Activated T-cell treated with anti-CD3 and anti-CD28 coated beads, Interleukin-2, amount 50 U/mL, for 72 hours (primary cell): Measurements from ENCODE around the gene SORL1. TPM values are rescaled to one million over a fixed set of nuclear protein-coding genes. Genes with fewer than 3 reads are reported as not detected.
"Not testable (repeated sequence)": the region's sequence is repeated elsewhere in the genome, so short reads cannot be mapped to it uniquely, and the experiment has no call there.

Source experiments
- ATAC-seq, 2 donors: fragments of 150-1000 bp; cut with Tn5 transposase; replicated peaks in 1 of 2; 2 replicates each; pipeline ENCODE4 v1.10.0; 2021; ENCODE audit warnings: moderate library complexity in 2 of 2, mild to moderate bottlenecking in 1 of 2
- DNase-seq, 2 donors: peaks; one replicate each; pipeline ENCODE4 v3.0.0; 2021 to 2022; ENCODE audit warnings: mixed read lengths in 1 of 2
- H3K27ac Mint-ChIP-seq: one replicate; pipeline ENCODE4 v1.8.0; 2022; ENCODE audit warnings: mild to moderate bottlenecking, moderate library complexity, mixed read lengths
- H3K27me3 Mint-ChIP-seq: one replicate; pipeline ENCODE4 v1.8.0; 2022; ENCODE audit warnings: low read depth, mixed read lengths
- H3K36me3 Mint-ChIP-seq, 2 donors: one replicate each; pipeline ENCODE4 v1.8.0; 2022; ENCODE audit warnings: mixed read lengths in 2 of 2, mild to moderate bottlenecking in 1 of 2; ENCODE audit not compliant: insufficient read depth in 2 of 2
- H3K4me1 Mint-ChIP-seq: one replicate; pipeline ENCODE4 v1.8.0; 2022; ENCODE audit warnings: low read depth, mixed read lengths
- H3K4me3 Mint-ChIP-seq, 2 donors: one replicate each; pipeline ENCODE4 v1.8.0; 2022; ENCODE audit warnings: mild to moderate bottlenecking in 2 of 2, mixed read lengths in 2 of 2, moderate library complexity in 2 of 2
- H3K9me3 Mint-ChIP-seq, 2 donors: one replicate each; pipeline ENCODE4 v1.8.0; 2022; ENCODE audit warnings: mixed read lengths in 2 of 2
- total RNA-seq, 2 donors: library from RNA; stranded (reverse); gene quantifications; one replicate each; pipeline ENCODE4 v1.2.3, GENCODE V29; 2022

Gene SORL1
- total RNA-seq, 2 donors from 2014 or later: 66.3 to 80.0 TPM

- no peak overlapping the region for H3K27ac Mint-ChIP-seq
- no peaks in the 10 kb centered on the region for H3K9me3 Mint-ChIP-seq
- H3K27me3 Mint-ChIP-seq: no peaks in the 10 kb centered on the region
- H3K36me3 Mint-ChIP-seq: peaks cover 6 to 20% of the 10 kb centered on the region in 2 donors
- DNase-seq (no peak), ATAC-seq (no peak)
- H3K4me3 Mint-ChIP-seq: no peak overlapping the region
- H3K4me1 Mint-ChIP-seq: peaks cover 65% of the 10 kb centered on the region
Observed at GRCh38 chr11:121563900-121564822, 112.0 kb downstream of the SORL1 start.

GRCh38 chr11:121564948-121565684 is 113.0 kb downstream of the SORL1 start:
- Mint-ChIP-seq H3K9me3 (no peaks in the 10 kb centered on the region), H3K36me3 (peaks cover 6 to 15% of the 10 kb centered on the region in 2 donors), H3K27me3 (no peaks in the 10 kb centered on the region), H3K27ac (peak overlapping the region; percentile 4), H3K4me1 (peaks cover 60% of the 10 kb centered on the region), H3K4me3 (no peak overlapping the region)
- DNase-seq (no peak), ATAC-seq (no peak)

GRCh38 chr11:121566279-121567168 is 114.4 kb downstream of the SORL1 start:
- H3K27ac Mint-ChIP-seq: peak overlapping the region; percentile 45
- H3K4me3 Mint-ChIP-seq: no peak overlapping the region
- peaks cover 6 to 16% of the 10 kb centered on the region in 2 donors for H3K36me3 Mint-ChIP-seq
- no peaks in the 10 kb centered on the region for H3K27me3 Mint-ChIP-seq
- ATAC-seq (no peak), DNase-seq (no peak)
- no peaks in the 10 kb centered on the region for H3K9me3 Mint-ChIP-seq
- peaks cover 49% of the 10 kb centered on the region for H3K4me1 Mint-ChIP-seq

- Mint-ChIP-seq H3K9me3 (no peaks in the 10 kb centered on the region), H3K27ac (no peak overlapping the region), H3K4me1 (peaks cover 34% of the 10 kb centered on the region), H3K27me3 (no peaks in the 10 kb centered on the region), H3K4me3 (no peak overlapping the region), H3K36me3 (peaks cover 3 to 17% of the 10 kb centered on the region in 2 donors)
- ATAC-seq (no peak), DNase-seq (no peak)
Observed at GRCh38 chr11:121567995-121568394, 115.9 kb downstream of the SORL1 start.

GRCh38 chr11:121569332-121570299 is 117.5 kb downstream of the SORL1 start:
- not testable (repeated sequence) for H3K27ac Mint-ChIP-seq, ATAC-seq, DNase-seq, H3K4me3 Mint-ChIP-seq, H3K27me3 Mint-ChIP-seq, H3K9me3 Mint-ChIP-seq
- Mint-ChIP-seq H3K36me3 (peaks cover 4 to 22% of the 10 kb centered on the region in 2 donors), H3K4me1 (peaks cover 20% of the 10 kb centered on the region)

- H3K9me3 Mint-ChIP-seq: no peaks in the 10 kb centered on the region
- no peak overlapping the region for H3K4me3 Mint-ChIP-seq
- H3K36me3 Mint-ChIP-seq: peaks cover 5 to 22% of the 10 kb centered on the region in 2 donors
- no peaks in the 10 kb centered on the region for H3K27me3 Mint-ChIP-seq
- DNase-seq: no peak
- no peak overlapping the region for H3K27ac Mint-ChIP-seq
- H3K4me1 Mint-ChIP-seq: peaks cover 28% of the 10 kb centered on the region
- no peak for ATAC-seq
Observed at GRCh38 chr11:121570453-121570852, 118.3 kb downstream of the SORL1 start.

GRCh38 chr11:121571506-121571905 is 119.4 kb downstream of the SORL1 start:
- DNase-seq (no peak), ATAC-seq (no peak)
- Mint-ChIP-seq H3K27ac (no peak overlapping the region), H3K27me3 (no peaks in the 10 kb centered on the region), H3K4me1 (peaks cover 36% of the 10 kb centered on the region), H3K9me3 (no peaks in the 10 kb centered on the region), H3K4me3 (no peak overlapping the region), H3K36me3 (peaks cover 5 to 22% of the 10 kb centered on the region in 2 donors)

- no peak overlapping the region for H3K4me3 Mint-ChIP-seq
- ATAC-seq: peak in 1 of 2 donors; percentile 10
- H3K27ac Mint-ChIP-seq: no peak overlapping the region
- no peak for DNase-seq
- peaks cover 4 to 21% of the 10 kb centered on the region in 2 donors for H3K36me3 Mint-ChIP-seq
- H3K9me3 Mint-ChIP-seq: no peaks in the 10 kb centered on the region
- no peaks in the 10 kb centered on the region for H3K27me3 Mint-ChIP-seq
- H3K4me1 Mint-ChIP-seq: peaks cover 35% of the 10 kb centered on the region
Observed at GRCh38 chr11:121572571-121573059, 120.5 kb downstream of the SORL1 start.

- Mint-ChIP-seq H3K27ac (no peak overlapping the region), H3K4me3 (no peak overlapping the region), H3K36me3 (peaks cover 9 to 35% of the 10 kb centered on the region in 2 donors), H3K27me3 (no peaks in the 10 kb centered on the region), H3K4me1 (peaks cover 29% of the 10 kb centered on the region), H3K9me3 (peaks cover 0 to under 1% of the 10 kb centered on the region in 2 donors)
- ATAC-seq (no peak), DNase-seq (no peak)
Observed at GRCh38 chr11:121574801-121575200, 122.7 kb downstream of the SORL1 start.

- Mint-ChIP-seq H3K27ac (peak overlapping the region; percentile 17), H3K36me3 (peaks cover 13 to 40% of the 10 kb centered on the region in 2 donors), H3K4me1 (peaks cover 29% of the 10 kb centered on the region), H3K9me3 (peaks cover 2 to 5% of the 10 kb centered on the region in 2 donors), H3K27me3 (no peaks in the 10 kb centered on the region), H3K4me3 (peak overlapping the region in 1 of 2 donors; percentile 16)
- DNase-seq (no peak), ATAC-seq (peak; percentile 81 to 82)
Observed at GRCh38 chr11:121575250-121575962, 123.3 kb downstream of the SORL1 start.

GRCh38 chr11:121575963-121576290 is 123.8 kb downstream of the SORL1 start:
- peak in 1 of 2 donors; percentile 21 for ATAC-seq
- H3K4me1 Mint-ChIP-seq: peaks cover 29% of the 10 kb centered on the region
- peak overlapping the region; percentile 5 for H3K27ac Mint-ChIP-seq
- H3K4me3 Mint-ChIP-seq: peak overlapping the region in 1 of 2 donors; percentile 16
- peaks cover 15 to 45% of the 10 kb centered on the region in 2 donors for H3K36me3 Mint-ChIP-seq
- H3K27me3 Mint-ChIP-seq: no peaks in the 10 kb centered on the region
- no peak for DNase-seq
- H3K9me3 Mint-ChIP-seq: peaks cover 2 to 5% of the 10 kb centered on the region in 2 donors
